ENCODE results near the gene APPBP2. TPM values are rescaled to one million over a fixed set of nuclear protein-coding genes. Genes with fewer than 3 reads are reported as not detected.

Gene APPBP2
- total RNA-seq, 1 donor from 2014 or later: 8.6 TPM

DNA sequence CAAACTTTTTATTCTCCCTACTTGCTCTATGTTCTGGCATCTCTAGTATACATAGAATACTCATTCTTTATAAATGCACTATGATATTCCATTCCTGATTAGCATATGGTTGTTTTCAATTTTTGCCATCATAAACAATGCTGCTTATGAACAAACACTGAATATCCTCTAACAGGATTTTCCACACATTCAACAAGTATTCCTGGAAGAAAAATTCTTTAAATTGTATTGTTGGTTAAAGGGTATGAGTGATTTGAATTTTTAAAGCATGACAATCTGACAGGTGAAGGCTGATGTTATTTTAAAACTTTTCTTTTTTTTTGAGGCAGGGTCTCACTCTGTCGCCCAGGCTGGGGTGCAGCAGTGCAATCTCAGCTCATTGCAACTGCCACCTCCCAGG lies 11.5 kb downstream of the APPBP2 start:
- H3K36me3 ChIP-seq: peaks cover 0 to 20% of the 10 kb centered on the region in 2 donors
- no peak for DNase-seq (ENCODE audit: low spot score in 2 of 2)
- intact Hi-C loops (cut with DNase I): no loop called here
- no peak overlapping the region for H3K4me3 ChIP-seq
- peaks cover 0 to 2% of the 10 kb centered on the region in 2 donors for H3K4me1 ChIP-seq
- H3K9me3 ChIP-seq: no peaks in the 10 kb centered on the region
- no peak overlapping the region for H3K27ac ChIP-seq
- TF ChIP-seq, protein P1, sequence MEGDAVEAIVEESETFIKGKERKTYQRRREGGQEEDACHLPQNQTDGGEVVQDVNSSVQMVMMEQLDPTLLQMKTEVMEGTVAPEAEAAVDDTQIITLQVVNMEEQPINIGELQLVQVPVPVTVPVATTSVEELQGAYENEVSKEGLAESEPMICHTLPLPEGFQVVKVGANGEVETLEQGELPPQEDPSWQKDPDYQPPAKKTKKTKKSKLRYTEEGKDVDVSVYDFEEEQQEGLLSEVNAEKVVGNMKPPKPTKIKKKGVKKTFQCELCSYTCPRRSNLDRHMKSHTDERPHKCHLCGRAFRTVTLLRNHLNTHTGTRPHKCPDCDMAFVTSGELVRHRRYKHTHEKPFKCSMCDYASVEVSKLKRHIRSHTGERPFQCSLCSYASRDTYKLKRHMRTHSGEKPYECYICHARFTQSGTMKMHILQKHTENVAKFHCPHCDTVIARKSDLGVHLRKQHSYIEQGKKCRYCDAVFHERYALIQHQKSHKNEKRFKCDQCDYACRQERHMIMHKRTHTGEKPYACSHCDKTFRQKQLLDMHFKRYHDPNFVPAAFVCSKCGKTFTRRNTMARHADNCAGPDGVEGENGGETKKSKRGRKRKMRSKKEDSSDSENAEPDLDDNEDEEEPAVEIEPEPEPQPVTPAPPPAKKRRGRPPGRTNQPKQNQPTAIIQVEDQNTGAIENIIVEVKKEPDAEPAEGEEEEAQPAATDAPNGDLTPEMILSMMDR (IDR thresholded peaks at IDR 0.05): no peak
- no peaks in the 10 kb centered on the region for H3K27me3 ChIP-seq

DNA sequence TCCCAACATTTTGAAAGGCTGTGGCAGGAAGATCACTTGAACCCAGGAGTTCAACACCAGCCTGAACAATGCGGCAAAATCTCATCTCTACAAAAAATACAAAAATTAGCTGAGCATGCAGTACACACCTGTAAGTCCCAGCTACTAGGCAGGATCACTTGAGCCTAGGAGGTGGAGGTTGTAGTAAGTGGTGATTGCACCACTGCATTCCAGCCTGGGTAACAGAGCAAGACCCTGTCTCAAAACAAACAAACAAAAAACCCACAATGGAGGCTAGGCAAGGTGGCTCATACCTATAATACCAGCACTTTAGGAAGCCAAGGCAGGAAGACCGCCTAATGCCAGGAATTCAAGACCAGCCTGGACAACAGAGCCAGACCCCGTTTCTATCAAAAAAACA lies 12.0 kb downstream of the APPBP2 start:
- no peaks in the 10 kb centered on the region for H3K27me3 ChIP-seq
- H3K4me1 ChIP-seq: peaks cover 0 to 4% of the 10 kb centered on the region in 2 donors
- intact Hi-C loops (cut with DNase I): no loop called here
- no peak overlapping the region for H3K27ac ChIP-seq
- DNase-seq (ENCODE audit: low spot score in 2 of 2): no peak
- H3K4me3 ChIP-seq: no peak overlapping the region
- peaks cover 0 to 20% of the 10 kb centered on the region in 2 donors for H3K36me3 ChIP-seq
- no peaks in the 10 kb centered on the region for H3K9me3 ChIP-seq
- TF ChIP-seq, protein P1 (IDR thresholded peaks at IDR 0.05): no peak

DNA sequence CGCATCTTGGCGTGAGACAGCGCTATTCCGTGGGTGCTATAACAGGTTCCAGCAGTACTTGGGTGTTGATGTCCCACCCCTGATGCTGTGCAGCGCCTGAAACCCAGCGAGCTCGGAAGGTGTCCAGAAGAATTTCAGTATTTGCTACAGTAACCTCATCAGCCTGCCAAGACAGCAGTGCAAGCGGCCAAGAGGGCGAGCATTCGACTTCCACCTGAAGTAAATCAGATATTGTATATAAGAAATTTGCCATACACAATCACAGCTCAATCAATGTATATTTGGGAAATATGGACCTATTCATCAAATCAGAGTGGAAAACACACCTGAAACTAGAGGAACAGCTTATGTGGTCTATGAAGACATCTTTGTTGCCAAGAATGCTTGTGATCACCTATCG lies 13.0 kb downstream of the APPBP2 start:
- Histone ChIP-seq H3K36me3 (peaks cover 0 to 23% of the 10 kb centered on the region in 2 donors), H3K4me1 (peaks cover 0 to 6% of the 10 kb centered on the region in 2 donors), H3K27me3 (no peaks in the 10 kb centered on the region), H3K9me3 (no peaks in the 10 kb centered on the region), H3K27ac (no peak overlapping the region), H3K4me3 (no peak overlapping the region)
- intact Hi-C loops (cut with DNase I): no loop called here
- TF ChIP-seq, protein P1 (IDR thresholded peaks at IDR 0.05): no peak
- DNase-seq (ENCODE audit: low spot score in 2 of 2): no peak

DNA sequence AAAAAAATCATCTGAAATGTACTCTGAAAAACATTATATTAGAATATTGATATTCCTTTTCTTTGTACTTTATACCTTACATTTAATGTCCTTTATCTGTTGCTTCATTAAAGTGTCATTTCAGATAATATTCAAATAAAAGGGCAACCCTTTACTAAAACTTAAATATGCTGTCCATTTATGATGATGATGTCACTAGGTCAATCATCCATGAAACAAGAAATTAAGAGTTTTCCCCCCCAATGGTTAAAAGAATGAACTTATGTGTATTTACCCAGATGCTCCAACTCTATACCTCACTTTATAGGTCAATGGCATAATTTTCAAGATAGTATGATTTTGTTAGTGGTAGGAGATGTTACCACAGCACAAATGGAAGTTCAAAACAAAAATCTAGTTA lies 15.3 kb downstream of the APPBP2 start:
- Histone ChIP-seq H3K4me1 (peaks cover 4 to 23% of the 10 kb centered on the region in 2 donors), H3K9me3 (no peaks in the 10 kb centered on the region), H3K27ac (no peak overlapping the region), H3K4me3 (no peak overlapping the region), H3K27me3 (no peaks in the 10 kb centered on the region), H3K36me3 (peaks cover 0 to 23% of the 10 kb centered on the region in 2 donors)
- intact Hi-C loops (cut with DNase I): no loop called here
- TF ChIP-seq, protein P1 (IDR thresholded peaks at IDR 0.05): no peak
- DNase-seq (ENCODE audit: low spot score in 2 of 2): no peak

DNA sequence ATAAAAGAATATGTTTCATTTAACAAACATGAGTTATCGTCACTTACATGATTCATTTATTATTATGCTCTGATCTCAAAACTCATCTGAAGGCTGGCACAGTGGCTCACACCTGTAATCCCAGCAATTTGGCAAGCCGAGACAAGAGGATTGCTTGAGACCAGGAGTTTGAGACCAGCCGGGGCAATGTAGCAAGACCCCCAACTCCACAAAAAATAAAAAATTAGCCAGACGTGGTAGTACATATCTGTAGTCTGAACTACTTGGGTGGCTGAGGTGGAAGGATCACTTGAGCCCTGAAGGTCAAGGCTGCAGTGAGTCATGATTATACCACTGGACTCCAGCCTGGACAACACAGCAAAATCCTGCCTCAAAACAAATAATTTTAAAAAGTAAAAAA lies 16.0 kb downstream of the APPBP2 start:
- Histone ChIP-seq H3K4me1 (peaks cover 4 to 24% of the 10 kb centered on the region in 2 donors), H3K27ac (no peak overlapping the region)
- intact Hi-C loops (cut with DNase I): no loop called here

More for the DNA sequence above, 16.0 kb downstream of the APPBP2 start:
- Histone ChIP-seq H3K9me3 (no peaks in the 10 kb centered on the region), H3K4me3 (no peak overlapping the region), H3K36me3 (peaks cover 0 to 23% of the 10 kb centered on the region in 2 donors), H3K27me3 (no peaks in the 10 kb centered on the region)
- TF ChIP-seq, protein P1 (IDR thresholded peaks at IDR 0.05): no peak
- no peak for DNase-seq (ENCODE audit: low spot score in 2 of 2)
